ENCODE results near the gene TMC5. TPM values are rescaled to one million over a fixed set of nuclear protein-coding genes. Genes with fewer than 3 reads are reported as not detected.
"Not testable (repeated sequence)": the region's sequence is repeated elsewhere in the genome, so short reads cannot be mapped to it uniquely, and the experiment has no call there.

TMC5 gene
- total RNA-seq, 1 donor from 2014 or later = 21.1 TPM

- DNase-seq (ENCODE audit: low spot score) = not testable (repeated sequence)
Observed at GRCh38 chr16:19543278-19543996, 125.8 kb downstream of the TMC5 start.

- DNase-seq (ENCODE audit: low spot score) = no peak
Observed at GRCh38 chr16:19548144-19548543, 130.5 kb downstream of the TMC5 start.

Other genes starting within 250 kb of the TMC5 start
- 24.4 TPM for gene SYT17, start 249.6 kb upstream of the TMC5 start, total RNA-seq
- not detected for gene CLEC19A, start 132.2 kb upstream of the TMC5 start, total RNA-seq
- gene GDE1, start 104.2 kb downstream of the TMC5 start, total RNA-seq = 80.8 TPM
- gene CCP110, start 106.1 kb downstream of the TMC5 start, total RNA-seq = 36.0 TPM
- 76.4 TPM for gene VPS35L, start 137.8 kb downstream of the TMC5 start, total RNA-seq